ENCODE data around the gene IL1RN.

IL1RN gene

GRCh38 chr2:113131352-113132185, 4.2 kb downstream of the IL1RN start:
- DNase-seq (ENCODE audit: extremely low read depth, insufficient read length), result no peak
- H3K4me3 ChIP-seq (replicated peaks; ENCODE audit: low read depth, low read length), result no peak overlapping the region

GRCh38 chr2:113132414-113133021, 5.1 kb downstream of the IL1RN start:
- Histone ChIP-seq H3K27me3 (replicated peaks; ENCODE audit: control insufficient read depth, insufficient read depth, low read length) (no peaks in the 10 kb centered on the region), H3K4me3 (replicated peaks; ENCODE audit: low read depth, low read length) (no peak overlapping the region), H3K36me3 (ENCODE audit: control insufficient read depth, insufficient read depth, low read length) (no peaks in the 10 kb centered on the region)
- no peak for TF ChIP-seq CTCF (IDR thresholded peaks at IDR 0.05; ENCODE audit: insufficient read depth, low read length, poor library complexity, severe bottlenecking)
- no peak for DNase-seq (ENCODE audit: extremely low read depth, insufficient read length)

More at GRCh38 chr2:113131352-113132185, 4.2 kb downstream of the IL1RN start:
- no peaks in the 10 kb centered on the region for H3K27me3 ChIP-seq (replicated peaks; ENCODE audit: control insufficient read depth, insufficient read depth, low read length)
- no peak for TF ChIP-seq CTCF (IDR thresholded peaks at IDR 0.05; ENCODE audit: insufficient read depth, low read length, poor library complexity, severe bottlenecking)
- no peaks in the 10 kb centered on the region for H3K36me3 ChIP-seq (ENCODE audit: control insufficient read depth, insufficient read depth, low read length)

GRCh38 chr2:113133704-113134598, 6.6 kb downstream of the IL1RN start:
- H3K36me3 ChIP-seq (ENCODE audit: control insufficient read depth, insufficient read depth, low read length), result no peaks in the 10 kb centered on the region
- DNase-seq (ENCODE audit: extremely low read depth, insufficient read length), result no peak
- H3K4me3 ChIP-seq (replicated peaks; ENCODE audit: low read depth, low read length), result no peak overlapping the region
- no peak for TF ChIP-seq CTCF (IDR thresholded peaks at IDR 0.05; ENCODE audit: insufficient read depth, low read length, poor library complexity, severe bottlenecking)
- no peaks in the 10 kb centered on the region for H3K27me3 ChIP-seq (replicated peaks; ENCODE audit: control insufficient read depth, insufficient read depth, low read length)

GRCh38 chr2:113134717-113135116, 7.3 kb downstream of the IL1RN start:
- no peaks in the 10 kb centered on the region for H3K27me3 ChIP-seq (replicated peaks; ENCODE audit: control insufficient read depth, insufficient read depth, low read length)
- no peak for DNase-seq (ENCODE audit: extremely low read depth, insufficient read length)
- TF ChIP-seq CTCF (IDR thresholded peaks at IDR 0.05; ENCODE audit: insufficient read depth, low read length, poor library complexity, severe bottlenecking), result no peak
- H3K4me3 ChIP-seq (replicated peaks; ENCODE audit: low read depth, low read length), result no peak overlapping the region
- H3K36me3 ChIP-seq (ENCODE audit: control insufficient read depth, insufficient read depth, low read length), result no peaks in the 10 kb centered on the region

GRCh38 chr2:113135317-113135716, 7.9 kb downstream of the IL1RN start:
- Histone ChIP-seq H3K36me3 (ENCODE audit: control insufficient read depth, insufficient read depth, low read length) (no peaks in the 10 kb centered on the region), H3K27me3 (replicated peaks; ENCODE audit: control insufficient read depth, insufficient read depth, low read length) (no peaks in the 10 kb centered on the region), H3K4me3 (replicated peaks; ENCODE audit: low read depth, low read length) (no peak overlapping the region)
- DNase-seq (ENCODE audit: extremely low read depth, insufficient read length), result no peak
- TF ChIP-seq CTCF (IDR thresholded peaks at IDR 0.05; ENCODE audit: insufficient read depth, low read length, poor library complexity, severe bottlenecking), result no peak

Data from GM06990 (cell line).